NCI-H1092 treated with DMSO at 0.1 percent for 48 hours (cell line): ENCODE data around the gene PI4KB.
A peak's percentile ranks its signal among the peaks of the same experiment; 100 is the strongest.

Experiments
- DNase-seq: peaks from one replicate; lab custom pipeline; 2025; lab: John Stamatoyannopoulos, UW

The PI4KB gene

DNA sequence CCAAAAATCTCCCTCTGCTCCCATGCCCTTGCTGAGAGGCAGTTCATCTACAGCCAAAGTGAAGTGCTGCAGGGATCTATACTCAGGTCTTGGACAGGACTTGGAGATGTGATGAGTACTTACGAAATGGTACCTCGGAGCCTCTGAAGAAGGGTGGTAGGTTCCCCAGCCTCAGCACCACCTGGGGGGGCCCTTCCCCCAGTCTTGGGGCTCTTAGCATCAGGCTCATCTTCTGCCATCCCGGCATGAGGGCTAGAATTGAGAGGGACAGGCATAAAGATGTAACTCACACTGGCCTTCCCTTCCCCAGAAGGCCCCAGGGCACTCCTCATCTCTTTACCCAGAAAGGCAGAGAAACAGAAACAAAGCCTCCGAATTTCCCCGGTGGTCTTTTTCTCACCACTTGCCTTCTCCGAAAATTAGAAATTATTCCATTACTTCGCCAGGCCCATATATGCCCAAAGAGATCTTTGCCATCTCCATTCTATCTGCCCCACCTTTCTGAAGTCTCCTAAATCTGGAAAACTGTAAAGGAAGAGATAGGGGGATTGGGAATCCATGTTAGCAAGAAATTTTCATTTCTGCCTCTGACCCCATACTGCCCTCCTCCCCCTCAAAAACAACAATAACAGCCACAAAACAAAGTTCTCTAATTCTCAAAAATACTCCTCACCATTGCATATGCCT, 19.0 kb upstream of the PI4KB start:
- DNase-seq = no peak

DNA sequence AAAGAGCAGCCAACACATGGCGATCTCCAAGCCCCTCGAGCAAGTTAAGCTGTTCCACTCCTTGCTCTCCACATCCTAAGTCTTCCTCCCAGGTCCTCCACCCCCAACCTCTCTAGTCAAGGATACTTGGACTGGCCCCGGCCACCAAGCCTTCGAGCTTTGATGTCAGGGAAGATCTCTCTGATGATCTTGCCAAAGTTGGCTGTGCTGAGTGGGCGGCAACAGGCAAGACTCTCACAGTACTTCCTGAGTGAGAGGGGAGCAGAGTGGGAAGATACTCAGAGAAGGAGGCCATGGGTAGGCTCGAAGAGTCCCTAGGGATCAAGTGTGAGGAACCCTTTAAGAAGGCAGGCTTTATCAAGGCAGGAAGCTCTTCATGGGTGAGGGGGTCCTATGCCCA, 17.1 kb upstream of the PI4KB start:
- no peak for DNase-seq

DNA sequence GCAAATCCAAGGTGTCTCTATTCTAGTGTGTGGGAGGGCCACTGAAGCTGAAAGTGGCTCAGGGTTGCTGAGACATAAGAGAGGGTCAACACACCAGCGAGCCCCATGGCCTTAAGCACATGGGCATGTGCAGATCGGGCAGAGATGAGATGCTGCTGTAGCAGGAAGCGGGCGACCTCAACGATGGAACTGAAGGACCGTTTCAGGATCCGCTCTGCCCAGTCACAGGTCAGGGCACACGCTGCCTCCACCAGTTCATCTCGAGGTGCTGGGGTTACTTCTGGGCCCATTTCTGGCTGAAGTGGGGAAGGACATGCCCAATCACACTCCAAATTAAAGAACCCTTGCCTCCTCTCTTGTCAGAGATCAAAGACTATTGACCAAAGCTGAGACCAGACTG, 16.4 kb upstream of the PI4KB start:
- no peak for DNase-seq

DNA sequence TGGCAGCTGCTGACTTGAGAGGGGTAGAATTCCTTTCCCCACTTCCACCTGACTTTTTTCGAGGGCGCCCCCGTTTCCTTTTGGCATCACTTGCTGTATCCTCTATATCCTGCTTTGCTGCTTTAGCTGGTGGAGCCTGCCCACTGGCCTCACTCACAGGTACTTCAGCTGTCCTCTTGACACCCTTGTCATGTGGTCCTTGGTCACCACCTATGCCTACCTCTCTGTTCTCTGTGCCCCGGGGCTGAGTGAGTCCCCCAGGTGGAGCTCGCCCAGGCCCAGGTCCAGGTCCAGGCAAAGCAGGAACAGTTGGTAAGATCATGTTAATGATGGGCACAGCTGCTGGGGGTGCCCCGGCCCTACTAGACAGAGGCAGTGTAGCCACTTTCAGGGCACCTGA, 15.4 kb upstream of the PI4KB start:
- DNase-seq = no peak

DNA sequence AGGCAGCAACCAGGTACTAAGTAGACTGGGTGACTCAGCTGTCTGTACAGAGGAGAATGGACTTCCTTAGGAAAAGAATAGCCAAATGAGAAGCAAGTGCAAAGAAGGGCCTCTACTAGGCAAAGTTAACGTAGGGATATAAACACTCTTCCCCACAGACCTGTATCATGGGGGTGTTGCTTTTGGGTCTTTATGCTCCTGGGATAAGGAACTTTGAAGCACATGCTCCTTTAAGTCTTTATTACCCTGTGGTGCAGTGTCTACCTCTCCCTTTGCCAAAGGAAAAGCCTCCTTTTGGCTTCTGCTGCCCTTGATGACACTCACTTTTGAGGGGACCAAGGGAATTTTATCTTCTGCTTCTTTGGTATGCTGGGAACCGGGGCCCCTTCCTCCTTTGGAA, 14.8 kb upstream of the PI4KB start:
- no peak for DNase-seq

DNA sequence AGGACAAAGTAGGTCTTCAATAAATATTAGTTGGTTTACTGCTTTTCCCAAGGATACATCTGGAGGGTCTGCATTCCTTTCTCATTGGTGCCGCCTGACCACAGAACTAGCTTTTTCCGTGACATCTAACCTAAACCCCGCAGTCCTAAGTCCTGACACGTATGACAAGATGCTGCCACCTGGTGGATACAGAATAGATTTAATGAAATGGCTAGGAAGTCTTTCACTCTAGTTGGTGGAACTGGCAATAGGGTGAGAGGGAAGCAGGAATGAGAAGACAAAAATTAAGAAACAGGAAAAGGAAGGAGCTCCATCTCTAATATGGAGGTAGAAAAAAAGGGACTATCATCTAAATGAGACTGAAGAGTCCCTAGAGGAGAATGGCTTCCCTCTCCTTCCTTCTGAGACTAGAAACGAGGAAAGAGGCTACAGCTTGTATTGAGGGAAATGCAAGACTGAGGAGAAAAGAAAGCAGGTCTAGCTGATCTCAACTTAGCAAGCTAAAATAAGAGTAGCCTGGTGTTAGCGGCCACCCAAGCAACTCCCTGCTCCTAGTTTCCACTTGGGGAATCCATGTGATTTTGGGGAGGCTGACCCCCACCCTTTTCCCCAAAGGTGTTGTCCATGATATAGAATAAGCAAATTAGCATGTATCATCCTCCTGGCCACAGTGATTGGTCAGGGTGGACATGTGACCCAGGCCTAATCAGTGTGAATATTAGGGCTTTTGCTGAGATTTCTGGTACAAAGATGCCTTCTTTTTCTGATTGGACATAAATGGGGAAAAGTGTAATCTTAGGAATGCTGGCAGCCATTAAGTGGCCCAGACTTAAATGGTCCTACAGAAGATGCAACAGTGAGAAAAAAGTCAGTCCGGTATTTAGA, 13.9 kb upstream of the PI4KB start:
- DNase-seq = peak; percentile 83

DNA sequence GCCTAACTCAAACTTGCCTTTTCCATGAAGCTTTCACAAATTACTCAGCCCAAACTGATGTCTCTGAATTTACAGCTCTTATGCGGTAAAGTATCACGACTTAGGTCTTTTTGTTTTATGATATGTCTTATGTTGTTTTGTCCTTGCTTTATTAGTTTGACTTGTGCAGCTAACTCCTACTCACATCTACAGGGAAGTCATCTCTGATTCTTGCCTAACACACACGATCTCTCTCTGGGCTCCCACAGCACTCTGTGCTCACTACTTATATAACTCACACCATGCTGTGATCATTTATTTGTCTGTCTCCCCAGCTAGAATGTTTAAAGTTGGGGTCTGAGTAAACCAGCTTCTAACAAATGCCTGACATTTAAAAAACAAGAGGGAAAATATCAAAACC, 9.3 kb upstream of the PI4KB start:
- DNase-seq = no peak

DNA sequence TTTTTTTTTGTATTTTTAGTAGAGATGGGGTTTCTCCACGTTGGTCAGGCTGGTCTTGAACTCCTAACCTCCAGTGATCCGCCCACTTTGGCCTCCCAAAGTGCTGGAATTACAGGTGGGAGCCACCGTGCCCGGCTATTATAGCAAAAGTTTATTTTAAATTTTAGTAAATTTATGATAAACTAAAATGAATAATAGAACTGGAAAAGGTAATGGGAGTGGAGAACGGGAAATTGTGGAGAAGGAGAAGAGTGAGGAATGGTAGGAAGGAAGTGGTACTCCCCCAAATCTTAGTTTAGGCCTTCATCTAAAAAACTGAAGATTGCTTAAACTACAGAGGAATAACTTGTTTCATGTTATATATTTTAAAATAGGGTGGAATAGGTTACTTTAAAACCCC, 7.6 kb upstream of the PI4KB start:
- no peak for DNase-seq

DNA sequence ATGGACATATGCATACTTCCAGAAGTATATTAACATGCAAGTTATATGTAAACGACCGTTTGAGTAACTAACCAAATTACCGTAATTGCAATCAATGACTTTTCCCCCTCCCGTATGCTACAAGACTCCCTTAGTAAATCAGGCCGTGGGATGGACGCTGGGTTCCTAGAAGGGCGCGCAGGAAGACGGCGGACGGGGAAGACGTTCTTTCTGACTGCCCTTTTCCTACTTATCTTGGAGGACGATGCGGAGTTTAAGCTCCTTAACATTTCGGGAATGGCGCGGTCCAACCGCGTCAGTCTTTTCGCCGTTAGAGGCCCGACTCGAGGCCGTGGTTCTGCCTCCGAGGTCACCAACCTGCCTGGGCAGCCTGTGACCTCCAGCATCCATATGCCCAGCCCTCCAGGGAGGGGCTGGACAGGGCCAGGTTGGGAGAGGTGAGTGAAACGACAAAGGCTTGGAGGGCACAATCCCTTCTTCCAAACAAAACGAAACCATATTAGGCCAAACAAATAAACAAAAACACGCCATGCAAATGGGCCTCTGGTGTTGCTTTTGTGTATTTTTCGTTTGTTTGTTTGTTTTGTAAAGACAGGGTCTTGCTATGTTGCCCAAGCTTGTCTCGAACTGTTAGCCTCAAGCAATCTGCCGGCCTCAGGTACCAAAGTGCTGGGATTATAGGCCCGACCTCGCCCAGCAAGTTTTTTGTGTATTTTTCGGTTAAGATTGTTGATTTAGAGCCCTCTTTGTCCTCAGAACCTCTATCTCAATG, 873 bp upstream of the PI4KB start:
- no peak for DNase-seq

DNA sequence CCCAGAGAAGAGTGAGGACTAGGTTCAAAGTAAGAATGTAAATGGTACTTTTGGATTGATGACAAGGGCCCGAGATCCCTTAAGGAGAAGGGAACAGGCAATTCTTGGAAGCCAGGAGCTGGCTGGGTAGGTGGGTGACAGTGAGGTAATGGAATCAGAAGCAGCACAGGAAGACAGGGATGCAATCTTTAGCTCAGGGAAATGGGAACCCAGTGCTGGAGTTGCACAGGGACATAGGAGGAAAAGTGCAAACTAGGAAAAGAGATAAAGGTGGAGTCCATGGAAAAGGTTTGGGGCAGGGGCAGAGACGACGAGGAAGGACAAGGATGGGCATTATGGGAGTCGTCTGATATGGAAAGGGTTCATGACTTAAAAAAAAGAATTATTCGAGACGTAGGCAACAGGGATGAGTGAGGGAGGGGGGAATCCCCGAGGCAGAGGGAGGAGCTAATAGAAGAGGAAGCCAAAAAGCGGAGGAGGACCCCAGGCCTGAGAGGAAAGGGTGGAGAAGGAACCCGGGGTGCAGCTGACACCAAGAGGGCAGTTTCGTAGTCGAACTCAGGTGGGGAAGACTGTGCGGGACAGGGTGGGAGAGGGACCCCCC, 495 bp downstream of the PI4KB start:
- peak; percentile 58 for DNase-seq

DNA sequence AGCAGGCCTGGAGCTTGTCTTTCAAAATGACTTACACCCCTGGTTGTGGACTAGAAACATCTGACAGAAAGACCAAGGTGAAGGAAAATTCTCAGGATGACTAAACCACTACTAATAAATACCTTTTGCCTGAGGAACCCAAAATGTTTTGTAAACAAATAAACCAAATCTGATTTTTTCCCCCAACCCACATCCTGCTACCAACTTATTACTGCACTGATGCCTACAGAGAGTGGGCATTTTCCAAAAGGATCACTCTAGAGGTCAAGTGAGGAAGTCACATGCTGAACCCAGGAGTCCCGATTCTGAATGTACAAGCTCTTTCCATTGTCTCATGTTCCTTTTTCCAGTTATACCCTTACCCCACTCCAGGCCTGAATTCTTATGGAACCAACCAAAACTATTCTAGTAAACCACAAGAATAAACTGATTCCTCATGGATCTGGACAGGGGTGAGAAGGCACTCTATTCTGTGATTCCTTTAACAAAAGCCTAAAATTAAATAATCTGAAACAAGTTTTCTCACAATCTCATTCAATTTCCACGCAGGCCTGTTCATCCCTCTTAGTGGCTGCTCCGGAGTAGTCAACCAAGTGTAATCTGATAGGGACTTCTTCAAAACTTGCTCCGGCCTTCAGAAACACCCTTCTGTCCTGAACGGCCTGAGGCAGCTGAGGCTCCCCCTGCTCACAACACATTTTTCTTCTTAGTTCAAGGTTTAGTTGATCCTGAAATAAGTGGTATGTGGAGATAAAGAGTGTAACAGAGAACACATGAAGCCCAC, 1.4 kb downstream of the PI4KB start:
- DNase-seq = no peak

DNA sequence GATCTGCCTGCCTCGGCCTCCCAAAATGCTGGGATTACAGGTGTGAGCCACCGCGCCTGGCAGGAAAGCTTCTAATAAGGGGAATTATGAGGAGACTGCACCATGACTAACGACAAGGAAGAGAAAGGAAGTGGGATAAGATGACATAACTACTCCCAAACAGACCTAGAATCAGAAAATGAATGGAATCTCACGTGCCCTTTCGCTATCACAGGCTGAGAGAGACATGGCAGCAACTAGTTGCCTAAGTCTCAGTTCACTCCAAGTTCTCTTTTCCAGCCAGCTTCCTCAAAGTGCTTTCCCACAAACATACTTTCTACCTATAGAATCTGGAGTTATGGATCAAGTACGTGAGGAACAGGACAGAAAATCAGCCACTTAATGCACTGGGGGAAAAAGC, 2.0 kb downstream of the PI4KB start:
- DNase-seq = no peak

DNA sequence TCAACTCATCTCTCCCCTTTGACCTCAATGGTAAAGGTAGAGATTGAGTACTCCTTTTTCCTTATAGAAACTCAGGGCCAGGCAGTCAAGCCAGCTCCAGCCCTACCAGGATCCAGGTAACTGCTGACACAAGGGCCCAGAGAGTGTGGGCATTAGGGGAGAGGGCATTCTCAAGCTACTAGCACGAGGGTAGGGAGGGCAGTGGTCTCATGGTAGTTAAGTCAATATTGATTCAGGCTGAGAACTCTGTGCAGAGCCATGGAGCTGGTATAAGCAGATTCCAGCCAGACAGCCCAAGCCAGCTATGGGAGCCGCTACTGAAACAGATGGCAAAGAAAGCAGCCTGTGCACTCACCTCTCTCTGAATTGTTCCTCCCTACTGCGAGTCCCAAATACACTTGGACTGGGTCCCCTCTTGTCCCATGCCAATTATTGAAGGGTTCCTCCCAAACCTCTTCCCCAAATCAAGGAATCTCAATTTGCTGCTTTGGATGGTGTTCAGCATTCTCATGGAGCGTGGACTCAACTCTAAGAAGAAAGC, 2.8 kb downstream of the PI4KB start:
- DNase-seq = no peak

DNA sequence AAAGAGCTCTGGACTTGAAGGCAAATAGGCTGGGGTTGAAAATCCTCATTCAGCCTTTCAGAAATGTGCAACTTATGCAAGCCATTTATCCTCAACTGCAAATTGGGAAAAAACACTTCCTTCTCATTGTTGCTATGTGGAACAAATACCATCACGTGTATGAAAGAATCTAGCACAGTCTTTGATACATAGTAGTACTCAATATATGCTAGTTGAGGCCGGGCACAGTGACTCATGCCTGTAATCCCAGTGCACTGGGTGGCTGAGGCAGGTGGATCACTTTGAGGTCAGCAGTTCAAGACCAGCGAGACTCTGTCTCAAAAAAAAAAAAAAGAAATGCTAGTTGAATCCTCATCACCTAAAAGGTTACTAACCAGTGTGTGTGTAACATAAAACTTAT, 8.2 kb downstream of the PI4KB start:
- DNase-seq = no peak

DNA sequence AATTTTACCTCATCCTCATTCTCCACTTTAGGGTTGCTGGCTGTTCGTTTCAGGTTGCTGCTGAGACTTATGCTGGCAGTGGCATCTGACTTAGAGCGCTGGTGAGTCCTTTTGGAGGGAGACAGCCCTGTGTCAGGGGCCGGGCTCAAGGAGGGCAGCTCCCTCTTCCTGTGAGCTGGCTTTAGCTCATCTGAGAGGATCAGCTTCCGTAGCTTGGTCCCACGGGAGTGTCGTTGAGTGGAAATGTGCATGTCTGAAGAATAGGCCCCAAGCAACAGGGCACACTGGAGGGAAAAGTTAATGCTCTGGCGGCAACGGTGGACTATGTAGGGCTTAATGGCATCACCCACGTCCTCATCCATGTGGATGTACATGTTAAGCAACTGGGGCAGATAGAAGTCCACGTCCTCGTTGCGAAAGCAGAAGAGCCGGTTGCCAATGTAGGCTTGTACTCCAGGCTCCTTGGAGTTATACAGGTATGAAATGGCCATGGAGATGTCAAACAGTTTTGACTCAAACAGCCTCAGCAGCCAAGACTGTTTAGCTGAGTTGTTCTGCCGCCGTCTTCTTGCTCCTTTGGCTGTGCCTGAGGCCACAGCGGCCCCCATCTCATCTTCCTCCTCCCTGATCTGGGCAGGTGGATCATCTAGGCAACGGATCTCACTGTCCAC, 11.5 kb downstream of the PI4KB start:
- no peak for DNase-seq

DNA sequence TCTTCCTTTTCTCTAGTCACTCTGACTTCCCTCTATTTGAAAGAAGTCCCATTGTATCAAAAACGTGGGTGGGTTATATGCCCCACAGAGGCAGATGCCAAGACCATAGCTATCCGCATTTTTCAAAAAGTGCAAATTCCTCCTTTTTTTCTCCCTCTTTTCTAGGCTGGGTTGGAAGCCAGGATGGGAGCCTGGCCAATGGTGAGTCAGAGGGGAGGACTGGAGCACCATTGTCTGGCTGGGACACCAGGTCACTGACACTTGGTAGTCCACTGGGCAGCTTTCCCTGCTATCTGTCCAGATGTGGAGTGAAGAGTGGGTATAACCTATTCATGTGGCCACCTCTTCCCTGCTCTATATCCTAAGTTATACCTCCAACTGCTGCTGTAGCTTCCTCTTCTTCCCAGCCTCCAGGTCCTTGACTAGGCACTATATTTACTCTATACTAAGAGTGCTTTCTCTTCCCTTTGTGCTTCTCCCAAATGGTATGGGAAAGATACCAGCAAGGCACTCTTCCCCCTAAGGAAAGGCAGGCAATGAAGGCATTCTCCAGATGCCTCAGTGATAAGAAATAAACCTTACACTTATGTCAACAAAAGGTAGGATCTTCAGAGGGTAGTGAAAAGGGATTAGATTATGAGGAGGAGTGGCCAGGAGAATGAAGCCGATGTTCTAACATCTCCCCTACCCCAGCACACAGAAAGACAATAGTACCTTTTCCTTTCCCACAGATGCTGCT, 12.9 kb downstream of the PI4KB start:
- no peak for DNase-seq

DNA sequence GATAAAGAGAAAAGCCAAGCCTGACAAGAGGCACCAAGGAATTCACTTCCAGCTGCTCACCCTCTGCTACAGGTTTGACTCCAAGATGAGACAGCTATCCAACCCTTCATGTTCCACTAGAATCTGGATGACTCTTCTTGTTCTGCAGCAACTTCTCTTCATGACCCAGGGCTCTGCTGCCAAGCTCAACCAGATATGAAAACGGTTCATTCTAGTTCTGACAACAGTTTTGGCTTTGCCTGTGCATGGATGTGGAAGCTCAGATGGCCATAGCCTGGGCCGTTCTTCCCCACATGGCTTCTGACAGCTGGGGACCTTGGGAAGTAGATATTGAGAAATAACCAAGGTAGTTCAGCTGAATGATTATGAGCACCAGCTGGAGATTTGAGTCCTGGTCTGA, 13.7 kb downstream of the PI4KB start:
- no peak for DNase-seq

DNA sequence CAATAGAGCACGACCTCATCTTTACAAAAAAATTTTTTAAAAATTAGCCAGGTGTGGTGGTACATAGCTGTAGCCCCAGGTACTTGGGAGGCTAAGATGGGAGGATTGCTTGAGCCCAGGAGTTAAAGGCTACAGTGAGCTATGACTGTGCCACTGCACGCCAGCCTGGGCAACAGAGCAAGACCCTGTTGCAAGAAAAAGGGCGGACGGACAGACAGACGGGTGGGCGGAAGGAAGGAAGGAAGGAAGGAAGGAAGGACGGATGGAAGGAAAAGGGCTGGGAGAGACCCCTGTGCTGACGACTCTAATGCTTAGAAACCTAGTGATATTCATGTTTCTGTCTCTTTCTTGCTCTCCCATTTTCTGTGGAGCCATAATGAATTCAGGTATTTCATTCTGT, 14.4 kb downstream of the PI4KB start:
- no peak for DNase-seq

DNA sequence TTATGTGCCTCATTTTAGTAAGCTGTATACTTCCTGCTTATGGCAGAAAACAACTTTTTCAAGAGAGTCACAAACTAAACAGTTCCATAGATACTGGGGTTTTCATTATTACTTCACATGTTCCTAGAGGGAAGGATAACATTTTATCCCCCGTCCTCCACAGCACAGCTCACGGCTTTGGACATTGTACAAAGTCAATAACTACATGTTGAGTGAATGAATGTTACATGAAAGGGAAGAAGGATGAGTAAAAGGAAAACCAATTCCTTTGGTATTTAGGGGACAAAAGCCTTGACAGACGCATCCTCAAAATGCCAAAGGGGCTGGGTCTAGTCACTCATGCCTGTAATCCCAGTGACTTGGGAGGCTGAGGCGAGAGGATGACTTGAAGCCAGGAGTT, 14.8 kb downstream of the PI4KB start:
- DNase-seq = no peak
